DND-41 (cell line): ENCODE data around the gene STARD3.

Source experiments
- ATAC-seq: fragments of 200-7000 bp; cut with Tn5 transposase; 3 replicates; pipeline ENCODE4 v1.9.1; 2021; ENCODE audit warnings: low read depth; ENCODE audit not compliant: insufficient read depth
- DNase-seq: peaks from one replicate; pipeline ENCODE4 v3.0.0-alpha.2; 2020
- H2AFZ ChIP-seq: 2 replicates; pipeline ENCODE4 v1.6.0; 2012; ENCODE audit warnings: low read depth, low read length
- H3K27ac ChIP-seq: 2 replicates; pipeline ENCODE4 v1.5.1; 2012; ENCODE audit warnings: low read length, inconsistent platforms
- H3K27me3 ChIP-seq: fragments of 200-600 bp; sonication (generic); 2 replicates; pipeline ENCODE4 v1.6.0; 2012; ENCODE audit warnings: low read length, mild to moderate bottlenecking, inconsistent platforms; ENCODE audit not compliant: insufficient read depth, poor library complexity
- H3K36me3 ChIP-seq: 2 replicates; pipeline ENCODE4 v1.5.1; 2012; ENCODE audit warnings: low read length, inconsistent platforms; ENCODE audit not compliant: insufficient read depth
- H3K4me1 ChIP-seq: 2 replicates; pipeline ENCODE4 v1.5.1; 2012; ENCODE audit warnings: mild to moderate bottlenecking, low read length; ENCODE audit not compliant: insufficient read depth
- H3K4me2 ChIP-seq: 2 replicates; pipeline ENCODE4 v1.6.0; 2012; ENCODE audit warnings: mild to moderate bottlenecking, moderate library complexity, low read length, inconsistent platforms; ENCODE audit not compliant: insufficient read depth
- H3K4me3 ChIP-seq, 2 experiments: fragments of 200-600 bp in 1 of 2; shearing (Covaris generic) in 1 of 2; 2 replicates each; pipeline ENCODE4 v1.5.1; 2012 to 2016; ENCODE audit warnings: inconsistent platforms in 2 of 2, low read length in 2 of 2, mild to moderate bottlenecking in 2 of 2, low read depth in 1 of 2, moderate library complexity in 1 of 2
- H3K79me2 ChIP-seq: 2 replicates; pipeline ENCODE4 v1.6.0; 2012; ENCODE audit warnings: low read length, inconsistent platforms; ENCODE audit not compliant: insufficient read depth
- H3K9ac ChIP-seq: 2 replicates; pipeline ENCODE4 v1.6.0; 2012; ENCODE audit warnings: low read depth, mild to moderate bottlenecking, inconsistent platforms, low read length, moderate library complexity
- H3K9me3 ChIP-seq: 2 replicates; pipeline ENCODE4 v1.5.1; 2012; ENCODE audit warnings: low read length, moderate library complexity, mild to moderate bottlenecking, inconsistent platforms; ENCODE audit not compliant: insufficient read depth, severe bottlenecking
- H4K20me1 ChIP-seq: 2 replicates; pipeline ENCODE4 v1.6.0; 2012; ENCODE audit warnings: low read length; ENCODE audit not compliant: insufficient read depth
- EZH2 ChIP-seq: IDR thresholded peaks from 3 replicates; pipeline ENCODE4 v1.6.1; 2012; ENCODE audit warnings: borderline replicate concordance, low read depth, mild to moderate bottlenecking, moderate library complexity, low read length, inconsistent platforms; ENCODE audit not compliant: severe bottlenecking
- TF ChIP-seq, protein P1 (sequence below): IDR thresholded peaks from 2 replicates; pipeline ENCODE4 v1.5.1; 2012; ENCODE audit warnings: borderline replicate concordance, low read length, moderate library complexity, mild to moderate bottlenecking; ENCODE audit not compliant: poor library complexity, severe bottlenecking; ENCODE audit errors: extremely low read depth

STARD3 gene

DNA sequence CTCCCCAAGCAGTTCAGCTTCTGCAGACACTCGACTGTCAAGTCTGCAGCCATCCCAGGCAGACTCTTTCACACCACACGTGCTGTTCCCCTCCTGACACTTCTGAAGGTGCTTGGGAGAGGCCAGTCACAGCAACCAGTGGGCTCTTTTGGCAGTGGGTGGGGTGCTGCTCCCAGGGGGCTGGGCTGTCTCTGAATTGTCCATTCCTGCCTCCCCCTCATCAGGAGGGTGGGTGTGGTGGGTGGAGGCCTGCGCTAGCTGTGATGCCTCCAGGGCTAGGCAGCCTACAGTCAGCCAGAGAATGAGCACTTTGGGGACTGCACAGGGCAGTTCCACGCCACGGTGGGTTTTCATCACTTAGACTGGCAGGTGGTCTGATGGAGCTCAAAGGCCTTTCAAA lies 10.3 kb downstream of the STARD3 start:
- Histone ChIP-seq H3K36me3 (no peaks in the 10 kb centered on the region), H3K79me2 (peaks cover 61% of the 10 kb centered on the region), H3K9ac (no peak overlapping the region), H3K27ac (no peak overlapping the region), H4K20me1 (peaks cover 58% of the 10 kb centered on the region), H3K27me3 (no peaks in the 10 kb centered on the region), H3K9me3 (no peaks in the 10 kb centered on the region), H3K4me1 (no peaks in the 10 kb centered on the region), H3K4me2 (no peak overlapping the region), H3K4me3 (no peak overlapping the region), H2AFZ (no peak overlapping the region)
- DNase-seq (no peak), ATAC-seq (no peak)
- TF ChIP-seq EZH2 = no peak
- TF ChIP-seq, protein P1, sequence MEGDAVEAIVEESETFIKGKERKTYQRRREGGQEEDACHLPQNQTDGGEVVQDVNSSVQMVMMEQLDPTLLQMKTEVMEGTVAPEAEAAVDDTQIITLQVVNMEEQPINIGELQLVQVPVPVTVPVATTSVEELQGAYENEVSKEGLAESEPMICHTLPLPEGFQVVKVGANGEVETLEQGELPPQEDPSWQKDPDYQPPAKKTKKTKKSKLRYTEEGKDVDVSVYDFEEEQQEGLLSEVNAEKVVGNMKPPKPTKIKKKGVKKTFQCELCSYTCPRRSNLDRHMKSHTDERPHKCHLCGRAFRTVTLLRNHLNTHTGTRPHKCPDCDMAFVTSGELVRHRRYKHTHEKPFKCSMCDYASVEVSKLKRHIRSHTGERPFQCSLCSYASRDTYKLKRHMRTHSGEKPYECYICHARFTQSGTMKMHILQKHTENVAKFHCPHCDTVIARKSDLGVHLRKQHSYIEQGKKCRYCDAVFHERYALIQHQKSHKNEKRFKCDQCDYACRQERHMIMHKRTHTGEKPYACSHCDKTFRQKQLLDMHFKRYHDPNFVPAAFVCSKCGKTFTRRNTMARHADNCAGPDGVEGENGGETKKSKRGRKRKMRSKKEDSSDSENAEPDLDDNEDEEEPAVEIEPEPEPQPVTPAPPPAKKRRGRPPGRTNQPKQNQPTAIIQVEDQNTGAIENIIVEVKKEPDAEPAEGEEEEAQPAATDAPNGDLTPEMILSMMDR = no peak

DNA sequence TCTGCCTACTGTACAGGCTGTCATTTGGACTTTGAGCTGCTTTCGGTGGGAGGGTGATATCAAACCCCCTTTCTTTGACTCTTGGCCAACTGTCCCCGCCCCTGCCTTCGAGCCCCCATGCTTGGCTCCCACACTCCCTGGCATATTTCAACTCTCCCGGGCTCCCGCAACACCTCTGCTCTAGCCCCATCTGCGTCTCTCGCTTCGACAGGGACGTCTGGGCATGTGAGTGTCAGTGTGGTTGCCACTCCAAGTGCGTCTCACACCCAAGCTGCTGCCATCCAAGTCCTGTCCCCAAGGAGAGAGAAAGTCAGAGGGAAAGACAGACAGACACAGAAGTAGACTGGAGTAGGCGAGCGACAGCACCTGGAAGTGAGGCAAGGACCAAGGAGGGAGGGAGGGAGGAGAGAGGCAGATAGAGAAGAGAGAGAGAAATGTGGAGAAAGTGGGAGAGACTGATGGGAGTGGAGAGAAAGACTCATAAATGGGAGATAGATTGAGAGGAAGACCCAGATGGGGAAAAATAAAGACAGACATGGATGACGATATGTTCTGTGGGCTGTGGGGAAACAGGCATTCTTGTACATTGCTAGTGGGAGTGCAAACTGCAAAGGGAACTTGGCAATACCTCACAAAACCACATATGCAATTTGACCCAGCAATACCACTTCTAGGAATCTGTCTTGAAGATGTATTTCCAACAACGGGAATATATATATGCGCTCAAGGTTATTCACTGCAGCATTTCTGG lies 11.8 kb downstream of the STARD3 start:
- no peak overlapping the region for H3K9ac ChIP-seq

DNA sequence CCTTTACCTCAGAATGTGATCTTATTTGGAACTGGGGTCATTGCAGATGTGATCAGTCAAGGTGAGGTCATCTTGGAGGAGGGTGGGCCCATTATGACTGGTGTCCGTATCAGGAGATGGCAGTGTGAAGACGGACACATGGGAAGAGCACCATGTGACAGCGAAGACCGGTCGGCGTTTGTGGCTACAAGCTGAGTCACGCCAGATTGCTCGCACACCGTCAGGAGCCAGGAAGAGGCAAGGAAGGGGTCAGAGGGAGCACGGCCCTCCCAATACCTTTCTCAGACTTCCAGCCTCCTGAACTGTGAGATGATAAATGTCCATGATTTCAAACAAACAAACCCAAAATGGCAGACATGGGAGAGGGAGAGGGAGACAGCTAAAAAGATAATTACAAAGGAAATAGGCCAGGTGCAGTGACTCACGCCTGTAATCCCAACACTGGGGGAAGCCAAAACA lies 13.2 kb downstream of the STARD3 start:
- Histone ChIP-seq H4K20me1 (peaks cover 58% of the 10 kb centered on the region), H3K36me3 (peaks cover 17% of the 10 kb centered on the region), H3K9me3 (no peaks in the 10 kb centered on the region), H2AFZ (no peak overlapping the region), H3K79me2 (peaks cover 45% of the 10 kb centered on the region), H3K4me2 (no peak overlapping the region), H3K4me3 (no peak overlapping the region), H3K4me1 (no peaks in the 10 kb centered on the region), H3K27ac (no peak overlapping the region), H3K9ac (no peak overlapping the region), H3K27me3 (no peaks in the 10 kb centered on the region)
- ATAC-seq (no peak), DNase-seq (no peak)
- no peak for TF ChIP-seq EZH2

More for the DNA sequence above, 11.8 kb downstream of the STARD3 start:
- H3K4me3 ChIP-seq = no peak overlapping the region
- H3K27me3 ChIP-seq = no peaks in the 10 kb centered on the region
- H3K9me3 ChIP-seq = no peaks in the 10 kb centered on the region
- H3K4me1 ChIP-seq = no peaks in the 10 kb centered on the region
- TF ChIP-seq, protein P1 = no peak
- no peak for TF ChIP-seq EZH2
- no peak overlapping the region for H3K27ac ChIP-seq
- H3K4me2 ChIP-seq = no peak overlapping the region
- DNase-seq = no peak
- H3K36me3 ChIP-seq = peaks cover 4% of the 10 kb centered on the region; the same call in 1 of the 2 replicates
- peaks cover 58% of the 10 kb centered on the region for H4K20me1 ChIP-seq
- H3K79me2 ChIP-seq = peaks cover 48% of the 10 kb centered on the region
- H2AFZ ChIP-seq = no peak overlapping the region
- no peak for ATAC-seq

DNA sequence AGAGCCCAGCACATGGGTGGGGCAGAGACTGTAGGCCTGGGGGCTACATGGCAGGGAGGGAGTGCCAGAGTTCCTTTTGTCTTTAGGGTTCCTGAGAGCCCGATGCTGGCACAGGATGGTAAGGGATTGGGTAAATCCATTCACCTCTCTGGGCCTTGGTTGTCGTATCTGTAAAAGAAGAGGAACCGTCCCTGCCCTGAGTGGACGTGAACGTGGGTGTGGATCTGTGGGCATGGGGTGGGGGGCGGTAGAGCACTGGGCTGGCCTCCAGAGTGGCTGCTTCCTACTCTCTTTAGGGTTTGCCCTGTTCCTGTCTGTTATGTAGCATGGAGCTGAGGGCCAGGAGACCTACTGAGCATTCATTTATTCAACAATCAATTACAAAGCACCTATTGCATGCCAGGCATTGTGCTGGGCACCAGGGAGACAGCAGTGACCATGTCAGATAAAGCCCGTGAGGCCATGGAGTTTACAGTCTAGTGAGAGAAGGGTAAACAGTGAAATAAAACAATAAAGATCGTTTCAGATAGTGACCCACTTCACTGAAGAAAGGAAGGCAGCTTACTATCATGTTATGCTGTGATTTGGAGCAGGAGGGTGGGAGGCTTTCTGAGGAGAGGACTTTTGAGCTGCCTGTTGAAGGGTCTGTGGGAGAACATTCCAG lies 15.1 kb downstream of the STARD3 start:
- peaks cover 29% of the 10 kb centered on the region for H3K79me2 ChIP-seq
- no peak for TF ChIP-seq EZH2
- TF ChIP-seq, protein P1 = no peak
- ATAC-seq (no peak), DNase-seq (no peak)
- H3K9me3 ChIP-seq = no peaks in the 10 kb centered on the region
- H3K4me3 ChIP-seq = no peak overlapping the region
- peaks cover 22% of the 10 kb centered on the region for H3K36me3 ChIP-seq
- peaks cover 55% of the 10 kb centered on the region for H4K20me1 ChIP-seq
- no peak overlapping the region for H3K27ac ChIP-seq
- no peak overlapping the region for H3K9ac ChIP-seq
- no peaks in the 10 kb centered on the region for H3K27me3 ChIP-seq
- H2AFZ ChIP-seq = no peak overlapping the region
- no peak overlapping the region for H3K4me2 ChIP-seq
- H3K4me1 ChIP-seq = no peaks in the 10 kb centered on the region
